ENCODE measurements around the gene CEP350.

Gene CEP350

GRCh38 chr1:180155182-180155682 lies 200.6 kb downstream of the CEP350 start:
- DNase-seq (ENCODE audit: low spot score), result no peak
- peak overlapping the region; percentile 79 to 93 for H3K27ac ChIP-seq
- peak overlapping the region; percentile 99 for H3K4me3 ChIP-seq
- TF ChIP-seq CTCF (IDR thresholded peaks at IDR 0.05), result no peak

- peak overlapping the region in 1 of 2 donors; percentile 93 for H3K27ac ChIP-seq
Measured at GRCh38 chr1:180156201-180156600, 201.6 kb downstream of the CEP350 start.

GRCh38 chr1:180156631-180157091 lies 202.1 kb downstream of the CEP350 start:
- no peak for TF ChIP-seq CTCF (IDR thresholded peaks at IDR 0.05)
- no peak for DNase-seq (ENCODE audit: low spot score)
- peak overlapping the region; percentile 99 for H3K4me3 ChIP-seq

More at GRCh38 chr1:180156201-180156600, 201.6 kb downstream of the CEP350 start:
- DNase-seq (ENCODE audit: low spot score), result no peak
- no peak for TF ChIP-seq CTCF (IDR thresholded peaks at IDR 0.05)
- H3K4me3 ChIP-seq, result peak overlapping the region; percentile 99

GRCh38 chr1:180157108-180157507 lies 202.5 kb downstream of the CEP350 start:
- peak overlapping the region; percentile 99 for H3K4me3 ChIP-seq
- DNase-seq (ENCODE audit: low spot score), result no peak
- peak overlapping the region in 1 of 2 donors; percentile 93 for H3K27ac ChIP-seq
- no peak for TF ChIP-seq CTCF (IDR thresholded peaks at IDR 0.05)

More at GRCh38 chr1:180156631-180157091, 202.1 kb downstream of the CEP350 start:
- H3K27ac ChIP-seq, result peak overlapping the region in 1 of 2 donors; percentile 93

GRCh38 chr1:180157576-180158057 lies 203.0 kb downstream of the CEP350 start:
- no peak for TF ChIP-seq CTCF (IDR thresholded peaks at IDR 0.05)
- peak overlapping the region in 1 of 2 donors; percentile 93 for H3K27ac ChIP-seq
- H3K4me3 ChIP-seq, result peak overlapping the region; percentile 99
- no peak for DNase-seq (ENCODE audit: low spot score)

- peak overlapping the region in 1 of 2 donors; percentile 93 for H3K27ac ChIP-seq
- H3K4me3 ChIP-seq, result no peak overlapping the region
- DNase-seq (ENCODE audit: low spot score), result no peak
- no peak for TF ChIP-seq CTCF (IDR thresholded peaks at IDR 0.05)
Measured at GRCh38 chr1:180158149-180159147, 203.8 kb downstream of the CEP350 start.

All from coronary artery (tissue), 2 donors.